Erythroblast (primary cell): ENCODE results near the gene CAMK1D.

ENCODE experiments used
- GATA1 ChIP-seq: IDR thresholded peaks from 2 replicates; pipeline ENCODE4 v1.6.1; 2011; ENCODE audit warnings: low read depth, mild to moderate bottlenecking, control low read depth, low read length, moderate library complexity
- POLR2A ChIP-seq: IDR thresholded peaks from 2 replicates; pipeline ENCODE4 v1.6.1; 2011; ENCODE audit warnings: mild to moderate bottlenecking, low read length

DNA sequence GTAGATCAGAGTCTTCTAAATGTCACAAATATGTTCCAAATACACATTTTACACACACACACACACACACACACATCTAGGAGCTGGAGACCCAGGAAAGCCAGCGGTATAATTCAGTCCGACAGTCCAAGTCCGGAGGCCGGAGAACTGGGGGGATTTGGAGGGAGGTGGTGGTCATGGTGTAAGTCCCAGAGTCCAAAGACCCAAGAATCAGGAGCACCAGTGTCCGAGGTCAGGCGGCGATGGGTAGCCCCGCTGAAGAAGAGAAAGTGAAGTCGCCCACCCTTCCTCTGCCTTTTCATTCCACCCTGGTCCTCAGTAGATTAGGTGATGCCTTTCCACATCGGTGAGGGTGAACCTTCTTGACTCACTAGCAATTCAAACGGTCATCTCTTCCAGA lies 154.8 kb downstream of the CAMK1D start:
- no peak for TF ChIP-seq POLR2A
- no peak for TF ChIP-seq GATA1
